ENCODE data around the gene ANKS6.

Gene ANKS6

DNA sequence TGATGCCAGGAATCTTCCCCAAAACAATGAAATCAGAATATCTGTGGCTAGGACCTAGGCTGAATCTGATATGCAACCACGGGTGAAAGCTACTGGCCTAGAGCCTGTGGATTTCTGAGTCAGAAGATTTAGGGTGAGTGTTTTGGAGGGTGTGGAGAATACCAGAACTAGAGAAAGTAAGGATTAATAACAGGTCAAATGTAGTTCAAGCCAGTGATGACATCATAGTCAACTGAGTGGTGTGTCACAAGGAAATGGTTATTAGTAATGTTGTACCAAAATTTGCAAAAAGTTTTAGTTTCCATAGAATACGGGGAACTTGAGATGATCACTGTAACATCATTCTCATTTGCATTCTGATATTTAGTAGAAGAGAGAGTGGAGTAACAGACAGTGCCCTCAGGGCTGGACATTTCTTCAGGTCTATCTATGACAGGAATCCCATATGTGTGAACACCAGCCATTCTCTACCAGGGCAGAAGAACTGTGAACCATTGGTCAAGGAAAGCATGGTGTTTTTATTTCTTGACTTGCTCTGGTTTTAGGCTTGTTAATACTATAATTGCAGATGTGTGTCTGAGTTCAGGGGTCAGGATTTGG, 14.8 kb upstream of the ANKS6 start:
- no peak for DNase-seq

DNA sequence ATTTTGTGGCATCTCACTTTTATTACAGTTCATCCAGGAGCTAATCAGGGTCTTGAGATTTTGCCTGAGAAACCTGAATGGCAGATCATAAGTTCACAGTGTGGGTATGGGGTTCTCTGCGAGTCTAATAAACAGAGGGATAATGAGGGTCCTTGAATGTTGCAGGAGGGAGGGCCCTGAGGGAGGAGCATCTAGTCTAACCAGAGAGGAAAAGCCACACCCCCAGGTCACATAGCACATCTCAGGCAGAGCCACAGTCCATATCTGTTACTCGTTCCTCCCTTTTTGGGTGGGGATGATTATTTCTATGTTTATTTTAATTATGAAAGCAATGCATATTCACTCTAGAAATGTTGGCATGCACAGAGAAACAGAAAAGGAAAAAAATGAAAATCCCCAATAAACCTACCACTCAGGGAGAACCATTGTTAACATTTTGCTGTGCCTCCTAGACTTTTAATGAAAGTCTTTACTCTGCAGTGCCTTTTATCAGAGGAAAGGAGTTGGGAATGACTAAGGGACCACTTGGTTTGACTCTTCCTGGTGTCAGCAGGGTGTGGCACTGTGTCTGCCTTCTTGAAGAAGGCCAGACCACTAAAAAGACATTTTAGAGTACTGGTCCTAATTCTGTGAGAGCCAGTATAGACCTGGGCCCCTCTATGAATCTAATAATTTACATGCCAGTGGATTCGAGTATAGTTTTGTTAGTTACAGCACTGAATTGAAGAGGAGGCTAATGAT, 13.9 kb upstream of the ANKS6 start:
- DNase-seq = no peak

DNA sequence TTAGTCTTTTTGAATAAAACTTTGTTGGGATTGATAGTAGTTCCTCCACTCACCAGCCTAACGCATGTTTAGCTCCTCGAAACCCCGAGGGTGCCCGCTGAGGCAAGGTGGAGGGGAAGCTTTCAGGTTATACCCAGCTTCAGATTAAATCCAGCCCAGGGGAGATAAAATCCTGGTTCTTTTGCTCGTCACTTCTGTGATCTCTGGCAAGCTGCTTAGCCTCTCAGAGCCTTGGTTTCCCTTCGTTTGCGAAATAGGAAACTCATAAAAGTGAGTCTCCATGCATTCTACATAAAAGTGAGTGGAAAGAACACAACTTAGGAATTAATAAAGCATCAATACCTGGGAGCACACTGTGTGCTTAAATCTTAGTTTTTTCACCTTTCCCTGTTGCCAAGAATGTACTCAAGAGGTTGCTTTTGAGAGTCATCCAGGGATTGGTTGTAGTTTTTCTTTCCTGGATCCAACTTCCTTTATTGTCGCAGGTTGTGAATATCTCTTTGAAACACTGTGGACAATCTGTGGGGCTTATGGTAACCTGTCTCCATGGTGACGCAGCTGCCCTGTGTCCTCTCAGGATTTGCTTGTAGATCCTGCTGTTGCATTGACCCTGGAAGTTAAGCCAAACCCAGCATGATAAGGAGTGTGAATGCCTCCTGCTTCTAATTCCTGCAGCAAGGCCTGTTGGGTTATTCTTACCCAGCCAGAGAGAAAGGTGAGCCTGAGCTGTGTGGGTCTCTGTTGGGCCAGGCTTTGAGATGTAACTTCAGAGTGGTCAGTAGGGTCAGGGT, 13.2 kb upstream of the ANKS6 start:
- DNase-seq = no peak

DNA sequence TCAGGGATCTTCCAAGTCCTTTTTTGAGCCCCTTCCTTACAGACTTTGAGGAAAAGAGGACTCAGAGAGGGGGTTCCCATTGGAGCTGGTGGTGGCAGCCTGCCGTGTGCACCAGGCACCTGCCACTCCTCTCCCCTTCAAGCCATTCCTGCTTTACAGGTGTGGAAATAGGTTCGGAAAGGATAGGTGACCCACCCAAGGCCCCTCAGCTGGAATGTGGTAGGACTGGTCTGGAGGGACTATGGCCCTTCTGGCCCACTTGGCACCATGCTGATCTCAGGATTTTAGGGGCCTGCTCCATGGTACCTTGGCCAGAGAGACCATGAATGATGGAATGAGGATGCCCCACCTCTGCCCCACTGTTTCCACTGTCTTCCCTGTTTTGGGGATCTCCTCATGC, 12.5 kb upstream of the ANKS6 start:
- DNase-seq = no peak

DNA sequence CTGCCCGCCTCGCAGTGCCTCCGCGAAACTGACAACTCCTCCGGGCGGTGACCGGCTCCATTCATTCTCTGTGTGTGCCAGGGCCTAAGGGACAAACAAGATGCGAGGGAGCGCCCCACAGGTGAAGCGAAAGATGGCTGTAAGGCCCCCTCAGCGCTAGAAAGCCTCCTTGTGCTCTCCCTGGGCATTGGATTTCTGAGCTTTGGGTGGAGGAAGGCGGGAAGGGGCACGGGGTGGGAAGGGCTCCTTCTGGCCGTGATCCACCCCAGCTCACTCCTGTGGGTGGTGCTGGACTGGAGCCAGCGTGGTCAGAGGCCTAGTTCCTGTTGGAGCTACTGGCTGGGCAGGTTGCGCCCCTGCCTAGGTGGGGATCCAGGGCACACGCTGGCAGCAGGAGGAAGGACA, 12.1 kb upstream of the ANKS6 start:
- DNase-seq = no peak

DNA sequence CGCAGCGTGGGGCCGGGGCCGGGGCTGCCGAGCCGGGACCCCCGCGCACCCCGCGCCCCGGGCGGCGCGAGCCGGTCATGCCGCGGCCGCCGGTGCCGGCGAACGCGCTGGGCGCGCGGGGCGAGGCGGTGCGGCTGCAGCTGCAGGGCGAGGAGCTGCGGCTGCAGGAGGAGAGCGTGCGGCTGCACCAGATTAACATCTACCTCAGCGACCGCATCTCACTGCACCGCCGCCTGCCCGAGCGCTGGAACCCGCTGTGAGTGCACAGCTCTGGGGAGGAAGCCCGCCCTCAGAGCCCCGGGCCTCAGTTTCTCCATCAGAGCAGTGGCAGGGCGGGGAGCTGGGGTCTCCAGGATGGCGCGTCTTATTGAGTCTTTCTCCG, 11.4 kb upstream of the ANKS6 start:
- DNase-seq = no peak

DNA sequence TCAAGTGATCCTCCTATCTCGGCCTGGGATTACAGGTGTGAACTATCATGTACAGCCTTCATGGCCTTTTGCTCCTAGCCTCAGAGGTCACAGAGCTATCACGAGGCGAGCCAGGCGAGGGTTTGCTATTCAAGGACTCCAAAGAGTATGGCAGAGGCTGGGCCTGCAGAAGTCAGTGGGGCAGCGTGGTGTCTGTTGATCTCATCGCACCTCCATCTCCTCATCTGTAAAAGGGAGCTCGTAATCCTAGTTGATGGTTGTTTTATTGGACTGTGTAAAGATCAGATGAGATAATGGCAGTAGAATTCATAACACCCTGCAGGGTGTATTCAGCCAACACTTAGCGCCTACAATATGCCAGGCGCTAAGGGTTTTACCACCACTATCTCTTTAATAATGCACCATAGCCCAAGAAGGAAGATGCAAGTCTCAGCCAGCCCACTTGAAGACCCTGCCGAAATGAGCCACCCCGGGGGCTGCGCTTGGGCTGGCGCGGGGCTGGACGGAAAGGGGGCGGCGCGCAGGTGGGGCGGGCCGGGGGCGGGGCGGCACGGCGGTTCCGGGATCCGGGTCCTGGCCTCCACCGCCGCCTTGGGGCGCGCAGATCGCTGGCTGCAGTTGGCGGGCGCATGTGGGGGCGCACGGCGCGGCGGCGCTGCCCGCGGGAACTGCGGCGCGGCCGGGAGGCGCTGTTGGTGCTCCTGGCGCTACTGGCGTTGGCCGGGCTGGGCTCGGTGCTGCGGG, 10.9 kb upstream of the ANKS6 start, which contains the start of gene GALNT12:
Gene GALNT12 (plus strand): TSS at position 601 of the 744 bp plus-strand sequence. CDS start 29 bp downstream, at position 630.
- no peak for DNase-seq

DNA sequence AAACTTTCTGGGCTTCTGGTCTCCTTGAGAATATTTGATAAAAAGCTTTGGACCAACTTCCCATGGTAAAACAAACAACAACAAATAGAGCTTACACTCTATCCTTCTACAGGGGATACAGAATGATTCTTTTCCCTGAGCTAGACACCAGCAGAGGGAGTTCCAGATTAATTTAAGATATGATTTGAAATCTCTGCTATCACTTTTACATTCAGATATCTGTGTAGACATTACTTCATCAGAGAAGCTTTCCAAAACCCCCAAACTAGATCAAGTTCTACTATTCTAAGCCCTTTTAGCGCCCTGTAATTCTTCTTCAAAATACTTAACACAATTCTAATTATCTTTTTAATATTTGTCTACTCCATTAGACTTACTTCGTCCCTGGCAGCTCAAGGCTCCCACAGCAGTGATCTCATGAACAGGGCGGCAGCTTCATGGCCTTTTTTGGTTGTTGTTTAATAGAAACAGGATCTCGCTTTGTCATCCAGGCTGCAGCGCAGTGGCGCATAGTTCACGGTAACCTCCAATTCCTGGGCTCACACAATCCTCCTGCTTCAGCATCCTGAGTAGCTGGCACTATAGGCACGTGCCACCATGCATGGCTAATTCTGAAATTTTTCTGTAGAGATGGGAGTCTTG, 10.2 kb upstream of the ANKS6 start:
- no peak for DNase-seq

DNA sequence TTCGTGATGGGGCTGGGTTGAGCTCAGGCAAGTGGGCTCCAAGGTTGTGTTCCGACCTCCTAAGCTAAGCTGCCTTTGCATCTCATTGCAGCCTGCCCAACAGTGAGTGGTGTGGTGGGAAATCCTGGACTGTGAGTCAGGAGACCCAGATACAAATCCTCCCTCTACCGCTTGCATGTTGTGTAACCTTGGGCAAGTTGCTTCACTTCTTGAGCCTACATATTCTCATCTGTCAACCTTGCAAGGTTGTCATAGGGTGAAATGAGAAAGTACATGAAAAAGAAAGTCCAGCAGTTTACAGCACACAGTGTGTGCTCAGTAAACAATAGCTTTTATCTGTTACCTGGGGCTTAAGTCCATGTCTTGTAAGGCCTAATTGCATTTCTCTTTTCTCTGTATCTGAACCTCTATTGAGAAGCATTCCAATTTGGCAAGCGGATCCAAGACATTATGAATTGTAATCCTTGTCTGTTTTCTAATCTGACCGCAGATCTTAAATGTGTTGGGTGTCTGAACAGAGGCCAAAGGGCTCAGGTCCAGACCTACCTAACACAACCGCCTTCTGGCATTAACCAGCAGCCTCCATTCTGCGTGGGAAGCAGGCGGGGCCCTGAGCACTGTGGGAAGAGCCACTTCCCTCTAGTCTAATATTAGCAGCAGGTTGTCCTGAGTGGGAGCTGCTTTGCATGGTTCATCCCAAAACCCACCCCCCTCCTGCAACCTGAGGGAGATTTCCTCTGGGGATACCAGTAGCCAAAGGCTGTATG, 9.3 kb upstream of the ANKS6 start:
- no peak for DNase-seq

DNA sequence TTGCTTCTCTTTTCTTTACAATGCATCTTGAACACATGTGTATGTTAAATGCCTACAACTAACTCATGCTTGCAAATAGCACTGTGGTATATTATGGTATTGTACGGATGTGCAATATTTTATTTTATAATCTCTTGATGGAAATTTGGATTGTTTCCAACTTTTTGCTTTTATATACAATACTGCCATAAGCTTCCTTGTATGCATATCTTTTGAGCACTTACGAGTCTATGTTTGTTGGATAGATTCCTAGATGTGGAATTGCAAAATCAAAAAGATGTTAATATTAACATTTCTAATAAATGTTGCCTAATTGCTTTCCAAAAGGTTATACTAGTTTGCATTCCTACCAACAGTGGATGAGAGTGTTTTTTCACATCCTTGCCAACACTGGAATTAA, 7.7 kb upstream of the ANKS6 start:
- no peak for DNase-seq

DNA sequence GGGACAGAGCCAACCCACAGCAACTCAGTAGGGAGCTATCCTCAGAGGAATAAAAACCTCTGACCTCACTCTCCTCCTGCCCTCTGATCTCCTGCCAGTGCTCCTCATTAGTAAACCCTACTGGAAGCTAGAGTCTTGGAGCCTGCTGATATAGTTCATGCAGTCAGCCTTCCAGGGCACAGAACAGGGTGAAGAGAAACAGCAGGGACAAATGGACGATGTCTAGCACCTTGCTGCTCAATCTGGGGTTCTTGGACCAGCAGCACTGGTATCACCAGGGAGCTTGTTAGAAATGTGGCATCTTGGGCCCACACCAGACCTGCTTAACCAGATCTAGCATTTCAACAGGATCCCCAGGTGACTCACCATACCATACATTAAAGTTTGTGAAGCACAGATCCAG, 5.6 kb upstream of the ANKS6 start:
- no peak for DNase-seq

DNA sequence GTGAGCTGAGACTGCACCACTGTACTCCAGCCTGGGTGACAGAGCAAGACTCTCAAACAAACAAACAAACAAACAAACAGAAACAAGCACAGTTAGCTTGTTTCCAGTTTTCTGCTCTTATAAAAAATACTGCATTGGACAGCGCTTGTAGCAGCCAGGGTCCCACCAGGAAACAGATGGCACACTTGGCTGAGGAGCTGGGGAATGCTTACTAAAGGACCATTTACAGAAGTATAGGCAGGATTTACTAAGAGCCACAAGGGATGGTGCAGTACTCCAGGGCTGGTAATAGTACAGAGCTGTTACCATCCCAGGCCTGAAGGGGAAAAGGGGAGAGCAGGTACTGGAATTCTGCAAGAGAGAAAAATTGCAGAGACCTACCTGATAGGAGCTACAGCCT, 5.2 kb upstream of the ANKS6 start:
- no peak for DNase-seq

DNA sequence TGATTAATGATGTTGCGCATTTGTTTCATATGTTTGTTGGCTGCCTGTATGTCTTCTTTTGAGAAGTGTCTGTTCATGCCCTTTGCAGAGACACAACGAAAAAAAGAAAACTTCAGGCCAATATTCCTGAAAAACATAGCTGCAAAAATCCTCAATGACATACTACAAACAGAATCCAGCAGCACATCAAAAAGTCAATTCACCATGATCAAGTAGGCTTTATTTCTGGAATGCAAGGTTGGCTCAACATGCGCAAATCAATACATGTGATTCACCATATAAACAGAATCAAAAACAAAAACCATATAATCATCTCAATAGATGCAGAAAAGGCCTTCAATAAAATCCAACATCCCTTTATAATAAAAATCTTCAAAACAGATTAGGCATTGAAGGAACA, 1.9 kb upstream of the ANKS6 start:
- DNase-seq = no peak

DNA sequence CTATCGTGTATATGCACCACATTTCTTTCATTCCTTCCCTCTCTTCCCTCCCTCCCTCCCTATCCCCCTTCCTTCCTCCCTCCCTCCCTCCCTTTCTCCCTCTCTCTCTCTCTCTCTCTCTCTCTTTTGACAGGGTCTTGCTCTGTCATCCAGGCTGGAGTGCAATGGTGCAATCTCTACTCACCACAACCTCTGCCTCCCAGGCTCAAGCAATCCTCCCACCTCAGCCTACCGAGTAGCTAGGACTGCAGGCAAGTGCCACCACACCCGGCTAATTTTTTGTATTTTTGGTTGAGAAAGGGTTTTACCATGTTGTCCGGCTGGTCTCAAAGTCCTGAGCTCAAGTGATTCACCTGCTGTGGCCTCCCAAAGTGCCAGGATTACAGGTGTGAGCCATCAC, 1.1 kb upstream of the ANKS6 start:
- DNase-seq = no peak

DNA sequence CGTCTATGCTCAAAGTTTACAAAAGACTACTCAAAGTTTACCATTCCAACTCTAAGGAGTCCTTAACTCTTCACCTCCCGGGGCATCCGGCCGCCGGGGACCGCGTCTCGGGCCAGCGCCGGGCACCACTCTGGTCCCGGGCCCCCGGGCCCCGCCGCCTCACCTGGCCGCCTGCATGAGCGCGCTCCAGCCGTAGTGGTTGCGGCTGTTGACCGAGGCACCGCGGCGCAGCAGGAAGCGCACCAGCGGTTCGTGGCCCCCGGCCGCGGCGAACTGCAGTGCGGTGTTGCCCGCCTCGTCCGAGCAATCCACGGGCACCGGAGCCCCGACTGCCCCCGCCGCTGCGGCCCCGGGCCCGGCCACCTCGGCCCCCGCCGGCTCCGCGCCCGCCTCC, 388 bp downstream of the ANKS6 start:
- no peak for DNase-seq

DNA sequence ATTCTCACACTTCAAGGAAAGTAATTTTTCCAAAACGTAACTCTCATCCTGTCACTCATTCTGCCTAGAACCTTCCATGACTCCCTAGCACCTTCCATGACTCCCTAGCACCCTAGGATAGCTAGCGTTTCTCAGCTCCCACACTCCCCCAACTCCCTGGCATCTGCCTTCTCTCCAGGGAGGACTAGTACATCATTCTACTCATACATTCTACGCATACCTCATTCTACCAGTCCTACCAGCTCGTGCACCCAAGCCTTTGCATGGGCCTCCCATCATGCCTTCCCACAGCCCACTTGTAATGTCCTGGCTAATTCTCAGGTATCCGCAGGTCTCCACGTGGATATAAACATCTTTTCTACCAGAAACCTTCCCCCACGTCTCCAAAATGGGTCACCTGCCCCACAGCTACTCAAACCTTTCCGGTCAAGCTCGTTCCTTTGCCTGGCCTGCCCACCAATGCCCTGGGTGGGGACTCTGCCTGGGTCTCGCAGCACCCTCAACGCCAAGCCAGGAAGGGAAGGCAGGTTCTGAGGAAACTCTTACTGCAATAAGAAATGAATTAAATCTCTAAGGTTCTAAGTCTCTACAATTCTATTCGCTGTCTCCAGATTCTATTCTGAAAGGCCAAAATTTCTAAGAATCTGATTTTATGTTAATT, 930 bp downstream of the ANKS6 start:
- no peak for DNase-seq

DNA sequence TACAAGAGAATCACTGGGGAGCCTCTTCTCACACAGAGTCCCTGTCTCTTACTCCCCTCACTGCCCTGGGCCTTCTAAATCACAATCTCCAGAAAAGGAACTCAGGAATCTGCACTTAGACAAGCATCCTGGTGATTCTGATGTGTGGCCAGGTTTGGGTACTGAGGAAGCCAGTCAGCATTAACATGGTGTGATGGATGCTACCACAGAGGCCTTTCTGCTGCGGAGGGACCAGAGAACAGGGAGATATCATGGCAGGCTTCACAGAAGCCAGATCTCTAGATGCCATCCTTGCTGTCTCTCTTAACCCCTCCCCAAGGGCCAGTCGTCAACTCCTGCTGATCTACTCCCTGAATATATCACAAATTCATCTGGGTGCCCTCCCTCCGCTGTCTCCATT, 1.6 kb downstream of the ANKS6 start:
- DNase-seq = no peak

DNA sequence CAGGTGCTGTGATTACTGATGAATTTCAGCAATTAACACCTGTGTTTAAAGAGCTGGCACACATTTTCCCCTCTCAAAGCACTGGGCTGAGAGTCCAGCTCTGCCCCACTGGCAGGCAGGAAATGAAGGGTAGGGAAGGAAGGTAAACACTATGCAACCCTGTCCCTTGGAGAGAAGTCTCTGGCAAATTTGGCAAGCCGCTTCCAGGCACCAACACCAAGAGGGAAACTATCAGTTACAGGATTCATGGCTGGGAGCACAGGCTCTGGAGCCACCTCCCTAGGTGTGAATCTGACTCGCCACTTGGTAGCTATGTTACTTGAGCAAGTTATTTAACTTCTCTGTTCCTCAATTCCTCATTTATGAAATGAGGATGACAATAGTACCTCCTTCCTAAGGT, 3.3 kb downstream of the ANKS6 start:
- DNase-seq = no peak

DNA sequence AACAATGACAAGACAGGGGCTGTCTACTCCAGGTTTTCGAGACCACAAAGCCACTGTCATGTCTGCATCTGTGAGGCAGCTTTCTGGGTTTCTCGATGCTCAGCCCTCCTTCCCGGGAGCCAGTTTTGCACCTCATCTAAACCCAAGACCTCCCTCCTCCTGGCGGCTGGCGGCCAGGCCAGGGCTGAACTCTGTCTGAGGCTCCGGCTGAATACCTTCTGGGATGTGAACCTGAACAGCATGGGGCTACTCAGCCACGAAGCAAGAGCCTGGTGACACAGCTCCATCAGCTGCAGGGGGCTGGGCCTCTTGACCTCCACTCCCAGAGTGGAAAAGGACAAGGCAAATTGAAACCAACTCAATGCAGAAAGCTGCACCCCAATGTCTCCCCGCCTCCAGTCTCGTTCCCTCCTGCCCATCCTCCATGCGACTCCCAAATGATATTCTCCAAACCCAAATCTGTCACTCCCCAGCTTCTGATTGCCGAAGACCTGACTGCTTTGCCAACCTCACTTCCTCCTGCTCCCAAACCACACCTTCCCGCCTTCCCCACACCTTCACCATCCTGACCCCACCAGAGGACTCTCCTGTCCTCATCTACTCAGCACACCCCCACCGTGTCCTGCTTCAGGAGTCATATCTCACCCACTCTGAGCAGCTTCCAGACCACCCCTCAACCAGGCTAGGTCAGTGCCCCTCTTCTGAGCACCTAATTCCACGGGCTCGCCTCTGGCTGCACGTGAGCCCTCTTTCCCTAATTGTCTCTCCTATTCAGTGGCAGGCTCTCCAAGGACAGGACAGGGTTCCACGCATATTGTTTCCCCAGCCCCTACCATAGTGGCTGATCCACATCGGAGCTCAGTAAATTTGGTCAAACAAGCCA, 4.5 kb downstream of the ANKS6 start:
- DNase-seq = no peak

DNA sequence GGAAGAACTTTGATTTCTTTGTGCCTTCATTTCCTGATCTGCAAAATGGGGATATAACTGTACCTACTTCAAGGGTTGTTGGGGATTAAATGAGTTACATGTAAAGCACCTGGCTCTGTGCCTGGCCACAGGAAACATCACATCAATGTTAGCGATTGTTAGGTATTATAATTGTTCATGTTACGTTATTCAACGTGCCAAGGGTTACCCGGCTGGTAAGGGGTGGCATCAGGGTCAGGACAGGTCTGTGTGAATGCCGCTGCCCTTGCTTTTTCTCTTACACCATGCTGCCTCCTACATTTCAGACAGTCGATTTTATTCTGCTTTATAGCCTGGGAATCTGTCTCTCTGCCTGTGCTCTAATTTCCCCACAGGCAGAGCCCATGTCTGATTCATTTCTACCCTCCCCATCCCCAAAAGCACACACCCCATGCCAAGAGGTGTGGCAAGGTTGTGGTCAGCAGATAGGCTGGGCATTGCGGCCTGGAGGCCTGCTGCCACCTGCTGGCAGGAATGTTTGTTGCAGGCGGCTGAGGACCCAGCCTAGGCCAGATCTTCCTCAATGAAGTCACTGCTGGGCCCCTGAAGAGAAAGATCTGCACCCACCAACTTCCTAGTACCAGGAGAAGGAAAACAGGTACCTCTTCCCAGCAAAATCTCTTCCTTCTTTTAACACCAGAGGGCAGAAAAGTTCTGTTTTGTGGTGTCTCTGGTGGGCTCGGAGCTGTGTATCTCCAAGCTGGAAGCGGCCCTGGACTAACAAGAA, 5.3 kb downstream of the ANKS6 start:
- DNase-seq = no peak

All from cortex of kidney (tissue), 1 donor.